HAP-1 (cell line): ENCODE results near the gene SLC25A3.
"Not testable (repeated sequence)": the region's sequence is repeated elsewhere in the genome, so short reads cannot be mapped to it uniquely, and the experiment has no call there.

Experiments
- DNase-seq, 2 experiments: peaks; one replicate each; pipeline ENCODE4 v3.0.0-alpha.2; 2016 to 2020; ENCODE audit warnings: low spot score in 2 of 2
- H3K27me3 ChIP-seq: fragments of 250-450 bp; sonication (Bioruptor Pico); 2 replicates; pipeline ENCODE4 v1.5.1; 2020; ENCODE audit warnings: low read depth, mild to moderate bottlenecking, moderate library complexity
- H3K36me3 ChIP-seq: fragments of 250-450 bp; sonication (Bioruptor Pico); replicated peaks from 2 replicates; pipeline ENCODE4 v1.5.1; 2020; ENCODE audit warnings: mild to moderate bottlenecking
- H3K4me1 ChIP-seq: fragments of 250-450 bp; sonication (Bioruptor Pico); 2 replicates; pipeline ENCODE4 v1.5.1; 2020; ENCODE audit warnings: mild to moderate bottlenecking
- H3K4me3 ChIP-seq: fragments of 250-450 bp; sonication (Bioruptor Pico); 2 replicates; pipeline ENCODE4 v1.5.1; 2020; ENCODE audit warnings: mild to moderate bottlenecking, moderate library complexity
- H3K9me3 ChIP-seq: fragments of 250-450 bp; sonication (Bioruptor Pico); 2 replicates; pipeline ENCODE4 v1.5.1; 2020; ENCODE audit warnings: mild to moderate bottlenecking, moderate library complexity
- in situ Hi-C: fragments of 300-500 bp; cut with MboI; formaldehyde crosslinking; loops from 3 replicates; pipeline ENCODE4 v1.14.3; 2020; ENCODE audit warnings: low sequenced_read_pairs, inconsistent platforms, mixed read lengths

SLC25A3 gene

GRCh38 chr12:98593351-98594049, at the start of gene SLC25A3:
TSS of gene SLC25A3 (plus strand) at chr12:98593686. CDS start at chr12:98593979, 293 bp downstream.
- Histone ChIP-seq H3K4me1 (peaks cover 10% of the 10 kb centered on the region), H3K4me3 (peak within 1 kb of the TSS; percentile 98), H3K9me3 (no peaks in the 10 kb centered on the region), H3K27me3 (no peaks in the 10 kb centered on the region), H3K36me3 (peaks cover 45% of the 10 kb centered on the region)
- in situ Hi-C loops, result no loop called here
- peak; percentile 94 to 97 for DNase-seq

- Histone ChIP-seq H3K9me3 (no peaks in the 10 kb centered on the region), H3K36me3 (peaks cover 85% of the 10 kb centered on the region), H3K4me3 (no peak overlapping the region), H3K27me3 (no peaks in the 10 kb centered on the region), H3K4me1 (no peaks in the 10 kb centered on the region)
- DNase-seq, result no peak
- in situ Hi-C loops, result no loop called here
Observed at GRCh38 chr12:98543701-98544100, 49.8 kb upstream of the SLC25A3 start.

- no peaks in the 10 kb centered on the region for H3K27me3 ChIP-seq
- no peak overlapping the region for H3K4me3 ChIP-seq
- DNase-seq, result no peak
- no peaks in the 10 kb centered on the region for H3K9me3 ChIP-seq
- no peaks in the 10 kb centered on the region for H3K4me1 ChIP-seq
- in situ Hi-C loops, result no loop called here
- peaks cover 88% of the 10 kb centered on the region for H3K36me3 ChIP-seq
Observed at GRCh38 chr12:98544751-98545150, 48.7 kb upstream of the SLC25A3 start.

GRCh38 chr12:98549371-98550110, 43.9 kb upstream of the SLC25A3 start:
- H3K4me1 ChIP-seq, result no peaks in the 10 kb centered on the region
- no peak for DNase-seq
- in situ Hi-C loops, result loop anchor here (25.0 kb wide), 1 partner anchor 463 kb away; no protein-coding TSS in a partner anchor
- H3K4me3 ChIP-seq, result no peak overlapping the region
- no peaks in the 10 kb centered on the region for H3K9me3 ChIP-seq
- no peaks in the 10 kb centered on the region for H3K27me3 ChIP-seq
- peaks cover 63% of the 10 kb centered on the region for H3K36me3 ChIP-seq

GRCh38 chr12:98551787-98552186, 41.7 kb upstream of the SLC25A3 start:
- in situ Hi-C loops, result loop anchor here (25.0 kb wide), 1 partner anchor 461 kb away; no protein-coding TSS in a partner anchor
- DNase-seq, result no peak
- Histone ChIP-seq H3K4me3 (no peak overlapping the region), H3K27me3 (no peaks in the 10 kb centered on the region), H3K4me1 (no peaks in the 10 kb centered on the region), H3K36me3 (peaks cover 43% of the 10 kb centered on the region), H3K9me3 (no peaks in the 10 kb centered on the region)

- not testable (repeated sequence) for H3K36me3 ChIP-seq, H3K27me3 ChIP-seq, H3K4me3 ChIP-seq, H3K9me3 ChIP-seq, DNase-seq, H3K4me1 ChIP-seq
- in situ Hi-C loops, result loop anchor here (25.0 kb wide), 1 partner anchor 454 kb away; no protein-coding TSS in a partner anchor
Observed at GRCh38 chr12:98558097-98558496, 35.4 kb upstream of the SLC25A3 start.

- no peak for DNase-seq
- H3K27me3 ChIP-seq, result no peaks in the 10 kb centered on the region
- in situ Hi-C loops, result loop anchor here (25.0 kb wide), 1 partner anchor 453 kb away; no protein-coding TSS in a partner anchor
Observed at GRCh38 chr12:98559666-98560065, 33.8 kb upstream of the SLC25A3 start.

GRCh38 chr12:98561846-98562245, 31.6 kb upstream of the SLC25A3 start:
- DNase-seq, result no peak
- in situ Hi-C loops, result loop anchor here (25.0 kb wide), 1 partner anchor 450 kb away; no protein-coding TSS in a partner anchor
- no peaks in the 10 kb centered on the region for H3K36me3 ChIP-seq

More at GRCh38 chr12:98559666-98560065, 33.8 kb upstream of the SLC25A3 start:
- H3K4me1 ChIP-seq, result no peaks in the 10 kb centered on the region; the same call in 1 of the 2 replicates
- H3K4me3 ChIP-seq, result no peak overlapping the region
- no peaks in the 10 kb centered on the region for H3K9me3 ChIP-seq
- H3K36me3 ChIP-seq, result no peaks in the 10 kb centered on the region

GRCh38 chr12:98572010-98572409, 21.5 kb upstream of the SLC25A3 start:
- Histone ChIP-seq H3K27me3 (no peaks in the 10 kb centered on the region), H3K36me3 (no peaks in the 10 kb centered on the region), H3K4me3 (no peak overlapping the region), H3K4me1 (no peaks in the 10 kb centered on the region), H3K9me3 (no peaks in the 10 kb centered on the region)
- in situ Hi-C loops, result loop anchor here (25.0 kb wide), 1 partner anchor 440 kb away; no protein-coding TSS in a partner anchor
- peak in 1 of 2 experiments; percentile 23 for DNase-seq

More at GRCh38 chr12:98561846-98562245, 31.6 kb upstream of the SLC25A3 start:
- no peak overlapping the region for H3K4me3 ChIP-seq
- H3K9me3 ChIP-seq, result no peaks in the 10 kb centered on the region
- peaks cover 5% of the 10 kb centered on the region for H3K4me1 ChIP-seq
- no peaks in the 10 kb centered on the region for H3K27me3 ChIP-seq

GRCh38 chr12:98574110-98574509, 19.4 kb upstream of the SLC25A3 start:
- in situ Hi-C loops, result loop anchor here (25.0 kb wide), 1 partner anchor 438 kb away; no protein-coding TSS in a partner anchor
- H3K27me3 ChIP-seq, result peaks cover 3% of the 10 kb centered on the region; the same call in 1 of the 2 replicates
- no peaks in the 10 kb centered on the region for H3K36me3 ChIP-seq
- no peak for DNase-seq
- H3K4me3 ChIP-seq, result no peak overlapping the region
- H3K4me1 ChIP-seq, result no peaks in the 10 kb centered on the region
- no peaks in the 10 kb centered on the region for H3K9me3 ChIP-seq

- in situ Hi-C loops, result no loop called here
- H3K27me3 ChIP-seq, result peaks cover 3% of the 10 kb centered on the region; the same call in 1 of the 2 replicates
- DNase-seq, result no peak
- H3K36me3 ChIP-seq, result no peaks in the 10 kb centered on the region
- no peaks in the 10 kb centered on the region for H3K4me1 ChIP-seq
- no peak overlapping the region for H3K4me3 ChIP-seq
- no peaks in the 10 kb centered on the region for H3K9me3 ChIP-seq
Observed at GRCh38 chr12:98575013-98575412, 18.5 kb upstream of the SLC25A3 start.

- H3K4me3 ChIP-seq, H3K4me1 ChIP-seq, in situ Hi-C loops, DNase-seq, H3K36me3 ChIP-seq, H3K27me3 ChIP-seq, H3K9me3 ChIP-seq: not testable (repeated sequence)
Observed at GRCh38 chr12:98576795-98577194, 16.7 kb upstream of the SLC25A3 start.

- in situ Hi-C loops, result no loop called here
- H3K4me3 ChIP-seq, result no peak overlapping the region
- no peaks in the 10 kb centered on the region for H3K4me1 ChIP-seq
Observed at GRCh38 chr12:98578392-98578791, 15.1 kb upstream of the SLC25A3 start.

GRCh38 chr12:98578821-98579220, 14.7 kb upstream of the SLC25A3 start:
- Histone ChIP-seq H3K27me3 (peaks cover 6% of the 10 kb centered on the region; the same call in 1 of the 2 replicates), H3K36me3 (no peaks in the 10 kb centered on the region), H3K9me3 (no peaks in the 10 kb centered on the region), H3K4me1 (no peaks in the 10 kb centered on the region), H3K4me3 (no peak overlapping the region)
- in situ Hi-C loops, result no loop called here
- DNase-seq, result no peak

More at GRCh38 chr12:98578392-98578791, 15.1 kb upstream of the SLC25A3 start:
- peaks cover 6% of the 10 kb centered on the region; the same call in 1 of the 2 replicates for H3K27me3 ChIP-seq
- H3K36me3 ChIP-seq, result no peaks in the 10 kb centered on the region
- DNase-seq, result no peak
- H3K9me3 ChIP-seq, result no peaks in the 10 kb centered on the region
